ENCODE measurements around the gene NABP2. TPM values are rescaled to one million over a fixed set of nuclear protein-coding genes. Genes with fewer than 3 reads are reported as not detected.

The NABP2 gene
- total and polyA plus RNA-seq, 8 donors: 21.8 to 33.8 (median 25.5) TPM

GRCh38 chr12:56219840-56220239 is 4.3 kb upstream of the NABP2 start:
- peak overlapping the region in 1 of 2 donors; percentile 99 for H3K27ac ChIP-seq
- H3K9me3 ChIP-seq: no peaks in the 10 kb centered on the region
- peaks cover 0 to 26% of the 10 kb centered on the region in 2 donors for H3K36me3 ChIP-seq
- ATAC-seq: no peak
- intact Hi-C loops (cut with DNase I): no loop called here
- TF ChIP-seq CTCF (IDR thresholded peaks at IDR 0.05): no peak
- peak overlapping the region in 1 of 2 donors; percentile 77 for H3K4me3 ChIP-seq
- DNase-seq: no peak
- H3K27me3 ChIP-seq: no peaks in the 10 kb centered on the region
- peaks cover 14 to 48% of the 10 kb centered on the region in 2 donors for H3K4me1 ChIP-seq

GRCh38 chr12:56220611-56221231 is 3.4 kb upstream of the NABP2 start:
- ATAC-seq: peak; percentile 2
- H3K27me3 ChIP-seq: no peaks in the 10 kb centered on the region
- no peak for TF ChIP-seq CTCF (IDR thresholded peaks at IDR 0.05)
- DNase-seq: peak in 1 of 4 donors; percentile 16
- H3K4me1 ChIP-seq: peaks cover 14 to 52% of the 10 kb centered on the region in 2 donors
- peak overlapping the region; percentile 96 to 99 for H3K27ac ChIP-seq
- intact Hi-C loops (cut with DNase I): no loop called here
- peak overlapping the region; percentile 74 to 77 for H3K4me3 ChIP-seq
- peaks cover 0 to 17% of the 10 kb centered on the region in 2 donors for H3K36me3 ChIP-seq
- H3K9me3 ChIP-seq: no peaks in the 10 kb centered on the region

DNA sequence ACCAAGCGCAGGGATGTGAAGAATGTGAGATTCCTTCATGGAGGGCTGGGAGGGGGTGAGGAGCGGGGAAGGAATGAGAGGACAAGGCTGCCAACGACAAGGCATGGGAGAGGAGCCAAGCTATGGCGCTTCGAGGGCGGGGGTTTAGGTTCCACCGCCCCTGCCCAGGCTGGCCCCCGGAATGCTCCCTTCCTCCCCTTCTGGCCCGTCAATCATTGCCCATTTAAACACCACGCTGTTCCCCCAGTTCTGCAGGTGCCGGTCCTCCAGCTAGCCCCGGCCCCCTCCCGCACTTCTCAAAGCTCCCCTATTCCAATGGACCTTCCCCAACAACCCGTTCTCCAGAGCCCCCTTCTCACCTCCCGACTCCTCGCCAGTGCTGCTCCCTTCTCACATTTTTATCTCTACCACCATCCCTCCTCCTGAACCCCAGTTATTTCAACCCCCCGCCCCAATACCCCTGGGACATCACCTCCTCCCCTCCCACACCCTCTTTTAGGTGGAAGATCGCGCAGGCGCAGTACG is 2.8 kb upstream of the NABP2 start:
- Histone ChIP-seq H3K27me3 (no peaks in the 10 kb centered on the region), H3K36me3 (peaks cover 0 to 12% of the 10 kb centered on the region in 2 donors), H3K9me3 (no peaks in the 10 kb centered on the region), H3K4me3 (peak overlapping the region; percentile 74 to 77), H3K27ac (peak overlapping the region; percentile 96 to 99), H3K4me1 (peaks cover 14 to 52% of the 10 kb centered on the region in 2 donors)
- no peak for TF ChIP-seq CTCF (IDR thresholded peaks at IDR 0.05)
- peak; percentile 15 for ATAC-seq
- DNase-seq: peak in 3 of 4 donors; percentile 53 to 82 (median 81)
- intact Hi-C loops (cut with DNase I): no loop called here

- H3K4me1 ChIP-seq: peaks cover 14 to 52% of the 10 kb centered on the region in 2 donors
- ATAC-seq: peak; percentile 87
- intact Hi-C loops (cut with DNase I): no loop called here
Measured at GRCh38 chr12:56221757-56222530, 2.2 kb upstream of the NABP2 start, which contains the start of gene RNF41. Gene RNF41, minus strand, starts transcription at chr12:56221922. Its CDS starts 7,875 bp downstream, at chr12:56214047.

More at GRCh38 chr12:56221757-56222530, 2.2 kb upstream of the NABP2 start, which contains the start of gene RNF41:
- peak within 1 kb of the TSS; percentile 74 to 77 for H3K4me3 ChIP-seq
- DNase-seq: peak; percentile 97 to 99 (median 98)
- H3K9me3 ChIP-seq: no peaks in the 10 kb centered on the region
- H3K27me3 ChIP-seq: no peaks in the 10 kb centered on the region
- peak within 1 kb of the TSS; percentile 96 to 99 for H3K27ac ChIP-seq
- no peak for TF ChIP-seq CTCF (IDR thresholded peaks at IDR 0.05)
- H3K36me3 ChIP-seq: peaks cover 0 to 5% of the 10 kb centered on the region in 2 donors
